NCI-H128 (cell line): ENCODE measurements around the gene TBXAS1.

Source experiments
- DNase-seq: peaks from one replicate; lab custom pipeline; 2025; ENCODE audit not compliant: unreplicated experiment; lab: John Stamatoyannopoulos, UW

The TBXAS1 gene

GRCh38 chr7:140018125-140019043 is 189.3 kb downstream of the TBXAS1 start:
- DNase-seq = no peak

- no peak for DNase-seq
Measured at GRCh38 chr7:140019172-140019571, 190.1 kb downstream of the TBXAS1 start.

- DNase-seq = no peak
Measured at GRCh38 chr7:140019606-140020005, 190.5 kb downstream of the TBXAS1 start.

GRCh38 chr7:140021603-140022002 is 192.5 kb downstream of the TBXAS1 start:
- no peak for DNase-seq

GRCh38 chr7:140022582-140023211 is 193.6 kb downstream of the TBXAS1 start:
- no peak for DNase-seq

- DNase-seq = no peak
Measured at GRCh38 chr7:140023728-140024127, 194.7 kb downstream of the TBXAS1 start.

GRCh38 chr7:140024585-140024984 is 195.5 kb downstream of the TBXAS1 start:
- DNase-seq = no peak

- DNase-seq = no peak
Measured at GRCh38 chr7:140025241-140025640, 196.2 kb downstream of the TBXAS1 start.

GRCh38 chr7:140025814-140026433 is 196.9 kb downstream of the TBXAS1 start:
- no peak for DNase-seq

- no peak for DNase-seq
Measured at GRCh38 chr7:140026935-140027334, 197.9 kb downstream of the TBXAS1 start.

GRCh38 chr7:140027858-140028257 is 198.8 kb downstream of the TBXAS1 start:
- DNase-seq = no peak

GRCh38 chr7:140028311-140028710 is 199.2 kb downstream of the TBXAS1 start:
- no peak for DNase-seq

- DNase-seq = no peak
Measured at GRCh38 chr7:140029072-140029471, 200.0 kb downstream of the TBXAS1 start.

GRCh38 chr7:140031364-140031763 is 202.3 kb downstream of the TBXAS1 start:
- DNase-seq = no peak

GRCh38 chr7:140033036-140033435 is 204.0 kb downstream of the TBXAS1 start:
- no peak for DNase-seq

- DNase-seq = no peak
Measured at GRCh38 chr7:140033779-140034363, 204.8 kb downstream of the TBXAS1 start.

- no peak for DNase-seq
Measured at GRCh38 chr7:140034421-140034820, 205.4 kb downstream of the TBXAS1 start.

- DNase-seq = no peak
Measured at GRCh38 chr7:140035400-140036223, 206.5 kb downstream of the TBXAS1 start.

- no peak for DNase-seq
Measured at GRCh38 chr7:140036224-140036962, 207.3 kb downstream of the TBXAS1 start.

- no peak for DNase-seq
Measured at GRCh38 chr7:140039066-140039465, 210.0 kb downstream of the TBXAS1 start.
